SK-N-SH (cell line): ENCODE results near the gene DDR1.

Experiments used
- CTCF ChIP-seq: fragments of 200-600 bp; sonication (generic); IDR thresholded peaks from 2 replicates; pipeline ENCODE4 v1.6.1; 2017; ENCODE audit warnings: antibody characterized with exemption, mild to moderate bottlenecking, moderate library complexity
- REST ChIP-seq: IDR thresholded peaks from 2 replicates; pipeline ENCODE4 v1.6.1; 2012; ENCODE audit warnings: mild to moderate bottlenecking, low read depth, low read length, moderate library complexity
- TAF1 ChIP-seq: IDR thresholded peaks from 2 replicates; pipeline ENCODE4 v1.6.1; 2012; ENCODE audit warnings: low read depth, mild to moderate bottlenecking, low read length, moderate library complexity, borderline replicate concordance

DNA sequence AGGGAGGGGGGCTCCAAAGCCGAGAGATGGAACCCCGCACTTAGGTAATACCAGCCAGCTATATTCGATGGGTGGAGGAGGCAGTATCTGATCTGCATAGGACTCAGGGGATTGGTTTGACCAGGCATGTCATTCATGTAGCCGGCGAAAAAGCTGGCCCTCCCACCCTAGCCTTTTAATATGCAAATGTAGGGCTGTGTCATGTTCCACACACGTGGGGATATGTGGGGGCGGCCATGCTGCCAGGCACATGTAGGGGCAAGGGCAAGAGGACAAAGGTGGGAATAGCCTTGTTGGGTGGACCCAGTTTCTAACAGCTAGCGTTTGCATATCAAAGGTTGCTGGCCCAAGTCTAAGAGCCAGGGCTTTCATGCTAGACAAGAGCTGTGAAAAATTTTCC lies 39.1 kb upstream of the DDR1 start:
- no peak for TF ChIP-seq TAF1
- no peak for TF ChIP-seq REST
- TF ChIP-seq CTCF, result no peak
